Upper lobe of right lung (tissue), 1 donor: ENCODE measurements around the gene RPP38. TPM values are rescaled to one million over a fixed set of nuclear protein-coding genes. Genes with fewer than 3 reads are reported as not detected.

Experiments used
- ATAC-seq: fragments of 200-7000 bp; cut with Tn5 transposase; one replicate; pipeline ENCODE4 v1.9.1; 2020; ENCODE audit warnings: mild to moderate bottlenecking, moderate library complexity
- DNase-seq: peaks from one replicate; pipeline ENCODE4 v3.0.0-alpha.2; 2020
- H3K27ac ChIP-seq: fragments of 200-600 bp; one replicate; pipeline ENCODE4 v1.8.0; 2022
- H3K27me3 ChIP-seq: fragments of 200-600 bp; one replicate; pipeline ENCODE4 v1.8.0; 2022; ENCODE audit warnings: mild to moderate bottlenecking
- H3K36me3 ChIP-seq: fragments of 200-600 bp; one replicate; pipeline ENCODE4 v1.8.0; 2022
- H3K4me1 ChIP-seq: fragments of 200-600 bp; one replicate; pipeline ENCODE4 v1.8.0; 2022
- H3K4me3 ChIP-seq: fragments of 200-600 bp; one replicate; pipeline ENCODE4 v1.8.0; 2022; ENCODE audit warnings: mild to moderate bottlenecking
- H3K9me3 ChIP-seq: fragments of 200-600 bp; one replicate; pipeline ENCODE4 v1.8.0; 2022
- intact Hi-C: fragments of 100-400 bp; cut with DNase I; formaldehyde crosslinking; loops from one replicate; pipeline ENCODE4 v1.11.0; 2022
- total RNA-seq: library from RNA; stranded (reverse); fragmentation: NEBNext Ultra II Directional; extraction: Animal tissue kit (Norgen Biotek cat#: 25700); gene quantifications from one replicate; pipeline ENCODE4 v1.2.1, GENCODE V29; 2021
- TF ChIP-seq, protein P1 (sequence below): fragments of 200-600 bp; IDR thresholded peaks from one replicate; pipeline ENCODE4 v1.8.0; 2022; ENCODE audit warnings: antibody characterized with exemption
- donor health status: DM: no; HTN: yes; CAD: no; lungs with severe emphysema.

RPP38 gene
- total RNA-seq, 1 donor from 2014 or later = 15.3 TPM

DNA sequence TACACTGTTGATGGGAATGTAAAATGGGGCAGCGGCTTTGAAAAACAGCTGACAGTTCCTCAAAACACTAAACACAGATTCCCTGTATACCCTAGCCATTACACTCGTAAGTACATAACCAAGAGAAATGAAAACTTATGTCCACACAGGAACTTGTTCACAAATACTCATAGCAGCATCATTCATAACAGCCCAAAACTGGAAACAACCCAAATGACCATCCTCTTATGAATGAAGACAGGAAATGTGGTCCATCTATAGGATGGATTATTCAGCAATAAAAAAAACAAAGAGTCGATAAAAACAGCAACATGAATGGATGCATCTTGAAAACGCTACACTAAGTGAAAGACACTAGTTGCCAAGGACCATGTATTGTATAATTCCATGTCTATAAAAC lies 47.6 kb downstream of the RPP38 start:
- no peaks in the 10 kb centered on the region for H3K4me1 ChIP-seq
- no peaks in the 10 kb centered on the region for H3K9me3 ChIP-seq
- intact Hi-C loops = no loop called here
- no peak overlapping the region for H3K4me3 ChIP-seq
- no peak for DNase-seq
- TF ChIP-seq, protein P1, sequence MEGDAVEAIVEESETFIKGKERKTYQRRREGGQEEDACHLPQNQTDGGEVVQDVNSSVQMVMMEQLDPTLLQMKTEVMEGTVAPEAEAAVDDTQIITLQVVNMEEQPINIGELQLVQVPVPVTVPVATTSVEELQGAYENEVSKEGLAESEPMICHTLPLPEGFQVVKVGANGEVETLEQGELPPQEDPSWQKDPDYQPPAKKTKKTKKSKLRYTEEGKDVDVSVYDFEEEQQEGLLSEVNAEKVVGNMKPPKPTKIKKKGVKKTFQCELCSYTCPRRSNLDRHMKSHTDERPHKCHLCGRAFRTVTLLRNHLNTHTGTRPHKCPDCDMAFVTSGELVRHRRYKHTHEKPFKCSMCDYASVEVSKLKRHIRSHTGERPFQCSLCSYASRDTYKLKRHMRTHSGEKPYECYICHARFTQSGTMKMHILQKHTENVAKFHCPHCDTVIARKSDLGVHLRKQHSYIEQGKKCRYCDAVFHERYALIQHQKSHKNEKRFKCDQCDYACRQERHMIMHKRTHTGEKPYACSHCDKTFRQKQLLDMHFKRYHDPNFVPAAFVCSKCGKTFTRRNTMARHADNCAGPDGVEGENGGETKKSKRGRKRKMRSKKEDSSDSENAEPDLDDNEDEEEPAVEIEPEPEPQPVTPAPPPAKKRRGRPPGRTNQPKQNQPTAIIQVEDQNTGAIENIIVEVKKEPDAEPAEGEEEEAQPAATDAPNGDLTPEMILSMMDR = no peak
- H3K27me3 ChIP-seq = no peaks in the 10 kb centered on the region
- no peak for ATAC-seq
- no peak overlapping the region for H3K27ac ChIP-seq
- peaks cover 7% of the 10 kb centered on the region for H3K36me3 ChIP-seq

DNA sequence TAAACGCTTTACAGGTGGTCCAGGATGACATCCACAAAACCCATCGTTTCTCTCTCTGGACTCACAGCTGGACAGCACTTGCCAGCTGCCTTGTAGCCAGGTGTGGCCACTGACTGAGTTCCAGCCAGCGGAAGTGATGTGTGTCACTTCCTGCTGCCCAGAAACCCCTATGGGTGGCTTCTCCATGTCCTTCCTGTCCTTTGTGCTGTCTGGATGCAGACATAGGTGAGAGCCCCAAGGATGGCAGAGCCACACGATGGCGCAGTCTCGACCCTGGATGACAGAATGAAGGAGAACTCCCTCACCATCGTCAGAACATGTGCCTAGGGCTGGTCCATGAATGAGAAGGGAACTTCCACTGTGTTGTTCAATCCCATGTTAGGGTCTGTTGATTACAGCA lies 49.2 kb downstream of the RPP38 start:
- H3K27ac ChIP-seq = no peak overlapping the region
- ATAC-seq = no peak
- H3K27me3 ChIP-seq = no peaks in the 10 kb centered on the region
- DNase-seq = no peak
- intact Hi-C loops = no loop called here
- H3K4me3 ChIP-seq = no peak overlapping the region
- H3K4me1 ChIP-seq = no peaks in the 10 kb centered on the region
- no peaks in the 10 kb centered on the region for H3K9me3 ChIP-seq
- no peaks in the 10 kb centered on the region for H3K36me3 ChIP-seq
- TF ChIP-seq, protein P1 = no peak

DNA sequence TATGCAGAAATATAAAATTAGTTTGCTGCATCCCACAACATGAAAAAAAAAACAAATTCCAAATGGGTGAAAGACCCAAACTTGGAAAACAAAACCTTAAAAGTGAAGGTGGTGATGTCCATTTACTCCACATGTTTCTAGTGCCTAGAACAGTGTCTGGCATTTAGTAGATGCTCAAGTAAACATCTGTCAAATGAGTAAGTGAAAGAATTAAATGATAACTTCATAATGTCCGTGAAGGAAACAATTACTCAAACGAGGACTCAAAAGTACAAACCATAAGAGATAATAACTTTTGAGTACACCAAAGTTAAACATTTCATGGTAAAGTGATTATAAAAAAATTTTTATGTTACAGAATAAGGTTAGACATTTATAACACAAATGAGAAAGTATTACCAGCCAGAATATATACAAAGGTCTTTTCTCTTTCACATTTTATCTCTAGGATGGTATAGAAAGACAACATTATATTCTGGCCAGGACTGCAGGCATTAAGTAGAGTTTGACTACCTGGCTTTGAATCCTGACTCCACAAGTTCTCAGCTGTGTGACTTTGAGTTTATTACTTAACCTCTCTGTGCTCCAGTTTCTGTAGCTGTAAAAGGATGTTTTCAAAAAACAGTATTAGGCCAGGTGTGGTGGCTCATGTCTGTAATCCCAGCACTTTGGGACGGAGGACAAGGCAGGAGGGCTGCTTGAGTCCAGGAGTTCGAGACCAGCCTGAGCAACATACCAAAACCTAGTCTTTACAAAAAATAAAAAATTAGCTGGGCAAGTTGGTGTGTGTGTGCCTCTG lies 50.6 kb downstream of the RPP38 start:
- Histone ChIP-seq H3K9me3 (no peaks in the 10 kb centered on the region), H3K36me3 (no peaks in the 10 kb centered on the region), H3K4me3 (no peak overlapping the region), H3K4me1 (no peaks in the 10 kb centered on the region), H3K27ac (no peak overlapping the region), H3K27me3 (no peaks in the 10 kb centered on the region)
- no peak for DNase-seq
- intact Hi-C loops = no loop called here
- TF ChIP-seq, protein P1 = no peak
- no peak for ATAC-seq

DNA sequence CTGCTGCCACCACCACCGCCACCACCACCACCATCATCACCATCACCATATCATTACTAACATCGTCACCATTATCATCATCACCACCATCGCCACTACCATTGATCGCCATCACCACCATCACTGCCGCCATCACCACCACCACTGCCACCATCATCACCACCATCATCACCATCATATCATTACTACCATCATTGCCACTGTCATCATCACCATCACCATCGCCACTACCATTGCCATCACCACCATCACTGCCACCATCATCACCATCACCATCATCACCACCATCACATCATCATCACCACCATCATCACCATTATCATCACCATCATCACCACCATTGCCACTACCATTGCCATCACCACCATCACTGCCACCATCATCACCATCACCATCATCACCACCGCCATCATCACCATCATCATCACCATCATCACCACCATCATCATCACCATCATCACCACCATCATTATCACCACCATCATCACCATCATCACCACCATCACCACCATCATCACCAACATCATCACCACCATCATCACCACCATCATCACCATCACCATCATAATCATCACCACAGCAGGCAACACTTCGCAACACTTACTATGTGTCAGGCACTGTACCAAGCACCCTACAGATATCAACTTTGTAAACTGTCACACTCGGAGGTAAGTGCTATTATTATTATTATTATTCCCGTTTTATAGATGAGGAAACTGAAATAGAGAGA lies 52.1 kb downstream of the RPP38 start:
- Histone ChIP-seq H3K4me1 (no peaks in the 10 kb centered on the region), H3K4me3 (no peak overlapping the region), H3K27me3 (no peaks in the 10 kb centered on the region), H3K36me3 (no peaks in the 10 kb centered on the region), H3K9me3 (no peaks in the 10 kb centered on the region), H3K27ac (no peak overlapping the region)
- intact Hi-C loops = no loop called here
- TF ChIP-seq, protein P1 = no peak
- ATAC-seq (no peak), DNase-seq (no peak)

DNA sequence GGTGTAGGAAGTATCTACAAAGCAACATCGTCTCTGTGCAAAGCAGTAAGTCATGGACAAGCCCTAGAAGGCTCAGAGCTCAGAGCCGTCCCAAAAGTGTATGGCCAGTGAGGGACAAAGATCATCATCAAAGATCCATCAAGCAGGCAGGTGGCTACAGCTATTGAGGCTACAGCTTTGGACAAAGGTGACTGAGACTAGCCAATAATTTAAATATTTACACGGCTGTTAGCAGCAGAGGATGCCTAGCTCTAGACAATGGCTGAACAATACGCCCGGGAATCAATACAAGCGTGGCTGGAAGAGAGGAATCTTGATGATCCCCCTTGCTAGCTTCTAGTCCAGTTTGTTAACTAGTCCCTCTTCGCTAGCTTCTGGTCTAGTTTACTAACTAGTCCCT lies 53.4 kb downstream of the RPP38 start:
- H3K4me1 ChIP-seq = no peaks in the 10 kb centered on the region
- TF ChIP-seq, protein P1 = no peak
- intact Hi-C loops = no loop called here
- no peaks in the 10 kb centered on the region for H3K27me3 ChIP-seq
- ATAC-seq (no peak), DNase-seq (no peak)
- H3K27ac ChIP-seq = no peak overlapping the region
- no peaks in the 10 kb centered on the region for H3K9me3 ChIP-seq
- H3K4me3 ChIP-seq = no peak overlapping the region
- H3K36me3 ChIP-seq = no peaks in the 10 kb centered on the region
